Measurements from ENCODE around the gene KLF9.
A peak's percentile ranks its signal among the peaks of the same experiment; 100 is the strongest.

DNA sequence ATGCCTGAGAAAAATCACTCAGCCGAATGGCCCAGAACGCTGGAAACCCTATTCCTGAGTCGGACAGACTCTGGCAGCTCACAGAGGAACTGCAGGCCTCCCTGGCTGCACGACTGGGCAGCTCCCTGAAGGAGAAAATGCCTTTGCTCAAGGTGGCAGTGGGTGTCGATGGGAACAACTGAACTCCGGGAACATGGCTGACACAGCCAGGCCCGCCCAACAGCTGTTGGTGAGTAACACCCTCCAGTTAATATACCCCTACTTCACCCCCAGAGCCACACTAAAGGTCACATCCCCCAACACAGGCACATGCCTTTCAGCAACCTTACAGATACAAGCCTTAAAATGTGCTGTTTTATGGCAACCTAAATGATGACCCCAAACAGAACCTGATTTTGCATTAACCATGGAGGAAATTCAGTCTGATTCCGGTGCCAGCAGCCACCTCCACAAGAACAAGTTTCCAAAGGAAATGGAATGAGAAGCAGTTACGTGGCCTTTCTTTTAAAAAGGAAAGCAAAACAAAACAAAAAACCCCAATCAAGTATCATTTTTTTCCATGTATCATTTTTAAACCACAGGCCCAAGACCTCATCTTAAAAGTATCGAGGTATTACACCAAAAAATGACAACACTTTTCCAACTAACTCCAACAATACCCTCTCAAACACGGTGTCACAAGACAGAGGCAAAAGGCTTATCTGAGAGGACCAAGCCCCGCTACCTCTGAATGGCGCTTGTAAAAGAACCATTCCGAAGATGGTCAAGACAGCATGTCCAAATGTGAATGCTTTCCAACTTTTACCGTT, 3.1 kb downstream of the KLF9 start:
- TF ChIP-seq, protein P1, sequence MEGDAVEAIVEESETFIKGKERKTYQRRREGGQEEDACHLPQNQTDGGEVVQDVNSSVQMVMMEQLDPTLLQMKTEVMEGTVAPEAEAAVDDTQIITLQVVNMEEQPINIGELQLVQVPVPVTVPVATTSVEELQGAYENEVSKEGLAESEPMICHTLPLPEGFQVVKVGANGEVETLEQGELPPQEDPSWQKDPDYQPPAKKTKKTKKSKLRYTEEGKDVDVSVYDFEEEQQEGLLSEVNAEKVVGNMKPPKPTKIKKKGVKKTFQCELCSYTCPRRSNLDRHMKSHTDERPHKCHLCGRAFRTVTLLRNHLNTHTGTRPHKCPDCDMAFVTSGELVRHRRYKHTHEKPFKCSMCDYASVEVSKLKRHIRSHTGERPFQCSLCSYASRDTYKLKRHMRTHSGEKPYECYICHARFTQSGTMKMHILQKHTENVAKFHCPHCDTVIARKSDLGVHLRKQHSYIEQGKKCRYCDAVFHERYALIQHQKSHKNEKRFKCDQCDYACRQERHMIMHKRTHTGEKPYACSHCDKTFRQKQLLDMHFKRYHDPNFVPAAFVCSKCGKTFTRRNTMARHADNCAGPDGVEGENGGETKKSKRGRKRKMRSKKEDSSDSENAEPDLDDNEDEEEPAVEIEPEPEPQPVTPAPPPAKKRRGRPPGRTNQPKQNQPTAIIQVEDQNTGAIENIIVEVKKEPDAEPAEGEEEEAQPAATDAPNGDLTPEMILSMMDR (IDR thresholded peaks at IDR 0.05; ENCODE audit: extremely low read depth in 1 of 2, insufficient read depth in 1 of 2, low read depth in 1 of 2, low read length in 2 of 2) = no peak
- TF ChIP-seq POLR2A (IDR thresholded peaks at IDR 0.05; ENCODE audit: low read depth, low read length) (peak; percentile 62), EZH2 (IDR thresholded peaks at IDR 0.05; ENCODE audit: borderline replicate concordance, low read depth, low read length, severe bottlenecking) (no peak), JUN (IDR thresholded peaks at IDR 0.05; ENCODE audit: borderline replicate concordance, insufficient read depth, insufficient read length, low read depth) (no peak), POLR2AphosphoS5 (IDR thresholded peaks at IDR 0.05; ENCODE audit: insufficient read depth, low read depth, low read length) (peak; percentile 51)
- TF ChIP-seq, protein P2, sequence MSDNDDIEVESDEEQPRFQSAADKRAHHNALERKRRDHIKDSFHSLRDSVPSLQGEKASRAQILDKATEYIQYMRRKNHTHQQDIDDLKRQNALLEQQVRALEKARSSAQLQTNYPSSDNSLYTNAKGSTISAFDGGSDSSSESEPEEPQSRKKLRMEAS (IDR thresholded peaks at IDR 0.05; ENCODE audit: insufficient read depth, insufficient read length) = no peak
